Measurements from ENCODE around the gene QRSL1.
"Not testable (repeated sequence)": the region's sequence is repeated elsewhere in the genome, so short reads cannot be mapped to it uniquely, and the experiment has no call there.

The QRSL1 gene

DNA sequence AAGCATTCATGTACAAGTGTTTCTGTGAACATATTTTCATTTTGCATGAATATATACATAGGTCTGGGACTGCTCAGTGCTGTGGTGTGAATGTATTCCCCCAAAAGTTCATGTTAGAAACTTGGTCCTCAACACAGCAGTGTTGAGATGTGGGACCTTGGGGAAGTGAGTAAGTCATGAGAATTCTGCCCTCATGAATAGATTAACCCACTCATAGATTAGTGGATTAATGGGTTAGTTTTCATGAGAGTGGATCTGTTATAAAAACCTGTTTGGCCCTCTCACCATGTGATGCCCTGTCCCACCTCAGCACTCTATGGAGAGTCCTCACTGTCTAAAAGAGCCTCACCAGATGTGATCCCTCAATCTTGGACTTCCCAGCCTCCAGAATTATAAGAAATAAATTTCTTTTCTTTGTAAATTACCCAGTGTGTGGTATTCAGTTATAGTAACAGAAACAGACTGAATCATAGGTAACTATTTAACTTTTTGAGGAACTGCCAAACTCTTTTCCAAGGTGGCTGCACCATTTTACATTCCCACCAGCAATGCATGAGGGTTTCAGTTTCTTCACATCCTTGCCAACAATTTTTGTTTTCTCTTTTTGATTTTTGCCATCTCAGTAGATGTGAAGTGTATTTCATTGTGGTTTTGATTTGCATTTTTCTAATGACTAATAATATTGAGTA, 45.3 kb downstream of the QRSL1 start:
- no peak for DNase-seq (ENCODE audit: low read depth in 2 of 3, low spot score in 1 of 3)

DNA sequence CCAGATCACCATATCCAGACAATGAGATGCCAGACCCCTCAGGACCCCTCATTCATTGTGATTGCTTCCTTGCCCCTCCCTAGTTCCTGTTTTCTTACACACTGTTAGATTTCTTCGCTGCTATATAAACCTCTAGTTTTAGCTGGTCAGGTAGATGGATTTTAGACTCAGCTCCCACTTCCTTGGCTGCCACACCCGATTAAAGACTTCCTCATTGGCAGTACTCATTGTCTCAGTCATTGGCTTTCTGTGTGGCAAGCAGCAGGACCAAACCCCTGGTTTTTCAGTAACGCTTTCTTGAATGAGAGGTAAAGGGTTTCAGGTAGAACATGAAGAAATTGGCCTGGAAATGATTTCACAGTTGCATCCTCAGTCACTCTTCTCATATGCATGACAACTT, 47.9 kb downstream of the QRSL1 start:
- no peak for DNase-seq (ENCODE audit: low read depth in 2 of 3, low spot score in 1 of 3)

DNA sequence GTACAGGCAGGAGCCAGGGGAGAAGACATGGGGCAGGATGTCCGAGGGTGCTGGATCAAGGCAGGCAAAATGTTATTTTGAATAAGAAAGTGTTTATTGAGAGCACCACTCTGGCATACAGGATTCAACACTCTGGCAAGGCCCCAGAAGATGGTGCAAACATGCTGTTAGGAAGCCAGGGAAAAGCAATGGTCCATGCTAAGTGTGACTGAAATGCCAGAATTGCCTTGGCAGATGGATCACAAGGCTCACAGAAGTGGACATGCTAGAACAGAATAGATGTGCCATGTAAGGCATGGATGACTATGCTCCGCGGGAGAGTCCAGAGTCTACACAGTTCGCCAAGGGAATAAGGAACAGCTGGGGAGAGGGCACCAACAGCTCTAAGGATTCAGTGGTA, 54.6 kb downstream of the QRSL1 start:
- DNase-seq (ENCODE audit: low read depth in 2 of 3, low spot score in 1 of 3): no peak

DNA sequence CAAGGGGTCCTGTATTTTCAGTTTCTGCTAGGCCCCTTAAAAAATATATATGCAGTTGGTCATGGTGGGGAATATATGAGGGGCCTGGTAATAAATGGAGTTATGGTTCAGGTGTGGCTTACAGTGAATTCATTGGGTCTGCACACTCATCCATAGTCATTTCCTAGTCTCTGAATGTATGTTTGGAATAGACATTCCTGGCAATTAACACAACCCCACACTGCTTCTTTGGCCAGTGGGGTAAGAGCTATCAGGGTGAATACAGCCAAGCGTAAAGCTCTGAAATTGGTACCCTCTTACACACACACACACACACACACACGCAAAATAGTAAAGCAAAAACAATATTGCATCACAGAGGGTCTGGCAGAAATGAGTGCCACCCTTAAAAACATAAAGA, 56.5 kb downstream of the QRSL1 start:
- no peak for DNase-seq (ENCODE audit: low read depth in 2 of 3, low spot score in 1 of 3)

DNA sequence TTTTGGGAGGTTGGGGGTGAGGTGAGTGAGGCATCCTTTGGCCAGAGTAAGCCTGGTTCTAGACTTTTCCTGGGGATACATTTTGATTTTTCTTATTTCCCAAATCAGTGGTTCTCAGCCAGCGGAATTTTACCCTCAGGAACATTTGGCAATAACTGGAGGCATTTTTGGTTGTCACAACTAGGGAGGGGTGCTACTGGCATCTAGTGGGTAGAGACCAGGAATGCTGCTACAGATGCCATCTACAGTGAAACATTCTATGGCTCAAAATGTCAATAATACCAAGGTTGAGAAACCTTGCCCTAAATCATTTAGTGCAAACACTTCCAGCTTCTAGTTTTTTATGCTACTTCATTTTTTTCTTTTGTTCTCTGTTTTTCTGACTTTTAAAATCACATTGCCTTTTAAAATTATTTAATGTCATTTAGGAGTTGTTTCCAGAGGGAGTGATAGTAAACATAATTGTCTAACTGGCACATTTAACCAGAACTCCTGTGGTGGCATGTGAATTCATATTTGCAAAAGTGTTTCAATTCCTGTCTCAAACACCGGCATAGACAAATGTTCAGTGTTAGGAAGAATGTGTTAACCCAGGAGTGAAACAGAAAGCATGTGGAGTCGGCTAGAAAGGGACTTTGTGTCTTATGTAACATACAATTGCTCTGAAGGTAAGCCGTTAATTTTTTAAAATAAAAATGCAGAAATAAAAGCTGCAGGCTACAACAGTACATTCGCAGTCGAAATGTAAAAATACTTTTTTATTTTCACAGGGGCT, 59.0 kb downstream of the QRSL1 start:
- DNase-seq (ENCODE audit: low read depth in 2 of 3, low spot score in 1 of 3): no peak

DNA sequence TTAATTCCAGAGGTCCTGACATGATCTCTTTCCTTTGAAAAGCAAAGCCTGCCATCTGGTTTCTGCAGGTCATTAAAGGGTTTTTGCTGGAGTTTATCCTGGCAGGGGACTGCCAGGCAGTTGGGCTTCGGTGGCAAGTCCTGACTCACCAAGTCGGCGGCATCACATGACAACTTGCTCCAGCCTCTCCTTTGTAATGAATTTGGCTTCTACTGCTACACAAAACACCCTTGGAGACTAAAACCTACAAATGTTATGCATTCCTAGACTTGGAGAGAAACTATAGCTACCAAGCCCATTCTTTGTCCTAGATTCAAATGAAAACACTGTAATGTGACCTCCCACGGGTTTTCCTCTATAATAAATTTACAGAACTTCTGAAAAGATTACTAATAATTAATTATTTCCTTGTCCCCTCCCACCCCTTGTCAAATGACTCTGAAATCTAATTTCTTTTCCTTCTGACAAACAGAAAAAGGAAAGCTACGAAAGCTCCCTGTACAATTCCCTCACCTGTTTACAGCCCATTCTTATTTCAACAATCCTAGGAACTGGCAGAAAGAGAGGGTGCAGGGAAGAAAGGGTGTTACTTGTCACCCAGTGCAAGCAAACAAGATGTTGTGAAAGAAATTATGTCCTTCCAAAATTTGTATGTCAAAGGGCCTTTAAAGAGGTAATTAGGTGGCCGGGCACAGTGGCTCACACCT, 62.9 kb downstream of the QRSL1 start:
- DNase-seq (ENCODE audit: low read depth in 2 of 3, low spot score in 1 of 3): no peak

DNA sequence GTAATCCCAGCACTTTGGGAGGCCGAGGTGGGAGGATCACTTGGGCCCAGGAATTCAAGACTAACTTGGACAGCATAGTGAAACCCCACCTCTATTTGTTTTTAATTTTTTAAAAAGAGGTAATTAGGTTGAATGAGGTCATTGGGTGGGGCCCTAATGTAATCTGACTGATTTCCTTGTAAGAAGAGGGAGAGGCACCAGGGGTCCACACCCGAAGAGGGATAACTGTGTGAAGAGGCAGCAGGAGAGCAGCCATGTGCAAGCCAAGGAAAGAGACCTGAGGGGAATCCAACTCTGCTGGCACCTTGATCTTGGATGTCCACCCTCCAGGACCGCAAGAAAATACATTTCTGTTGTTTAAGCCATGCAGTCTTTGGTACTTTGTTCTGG, 63.4 kb downstream of the QRSL1 start:
- DNase-seq (ENCODE audit: low read depth in 2 of 3, low spot score in 1 of 3): no peak

DNA sequence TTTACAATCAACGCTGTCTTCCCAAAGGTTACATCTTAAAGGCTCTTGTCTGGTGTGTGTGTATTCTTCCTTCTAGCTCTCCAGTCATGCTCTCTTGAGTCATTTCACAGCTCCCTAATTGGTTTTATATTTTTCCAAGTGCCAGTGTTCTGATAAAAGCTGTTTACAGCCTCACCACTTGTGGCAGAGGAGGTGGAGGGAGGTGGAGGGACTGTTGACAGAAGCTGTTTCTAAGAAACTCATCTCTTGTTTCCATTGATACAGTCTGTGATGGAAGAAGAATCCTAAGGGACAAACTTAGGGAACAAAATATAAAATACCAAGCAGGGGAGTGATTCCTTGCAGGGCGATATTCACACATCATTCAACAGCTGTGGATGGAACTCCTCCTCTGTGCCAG, 64.0 kb downstream of the QRSL1 start:
- no peak for DNase-seq (ENCODE audit: low read depth in 2 of 3, low spot score in 1 of 3)

DNA sequence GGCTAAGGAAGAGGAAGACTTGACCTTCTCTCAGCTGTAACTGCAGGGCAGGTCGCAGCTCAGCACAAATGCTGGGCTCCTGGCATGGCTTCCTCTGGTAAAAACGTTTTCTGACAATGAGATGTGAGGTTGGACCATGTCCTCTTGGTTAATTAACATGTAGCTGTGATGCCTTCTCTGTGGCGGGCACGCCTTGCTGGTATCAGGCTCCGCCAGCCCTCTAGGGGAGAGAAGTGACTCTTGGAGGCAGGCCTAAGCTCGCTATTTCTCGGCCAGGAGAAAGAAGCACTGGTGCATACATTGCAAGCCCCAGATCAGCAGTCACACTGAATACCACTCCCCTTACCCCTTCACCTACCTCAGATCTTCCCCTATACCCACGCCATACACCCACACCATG, 65.0 kb downstream of the QRSL1 start:
- no peak for DNase-seq (ENCODE audit: low read depth in 2 of 3, low spot score in 1 of 3)

DNA sequence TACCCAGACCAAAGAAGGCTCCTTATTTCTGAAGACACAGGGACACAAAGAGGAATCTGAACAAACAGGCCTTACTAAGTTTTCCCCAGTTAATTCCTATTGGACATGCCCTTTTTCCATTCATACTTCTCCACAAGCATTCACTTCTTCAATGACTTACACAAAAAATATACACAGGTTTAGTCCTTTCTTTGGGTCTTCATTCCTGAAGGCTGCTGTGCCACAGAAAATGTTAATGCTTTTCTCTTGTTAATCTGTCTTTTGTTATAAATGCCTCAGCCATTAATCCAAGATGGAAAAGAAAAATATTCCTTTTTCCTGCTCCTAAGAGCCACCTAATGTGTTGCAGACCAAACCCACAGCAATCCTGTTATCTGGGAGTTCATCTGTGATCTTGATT, 71.2 kb downstream of the QRSL1 start:
- DNase-seq (ENCODE audit: low read depth in 2 of 3, low spot score in 1 of 3): no peak

DNA sequence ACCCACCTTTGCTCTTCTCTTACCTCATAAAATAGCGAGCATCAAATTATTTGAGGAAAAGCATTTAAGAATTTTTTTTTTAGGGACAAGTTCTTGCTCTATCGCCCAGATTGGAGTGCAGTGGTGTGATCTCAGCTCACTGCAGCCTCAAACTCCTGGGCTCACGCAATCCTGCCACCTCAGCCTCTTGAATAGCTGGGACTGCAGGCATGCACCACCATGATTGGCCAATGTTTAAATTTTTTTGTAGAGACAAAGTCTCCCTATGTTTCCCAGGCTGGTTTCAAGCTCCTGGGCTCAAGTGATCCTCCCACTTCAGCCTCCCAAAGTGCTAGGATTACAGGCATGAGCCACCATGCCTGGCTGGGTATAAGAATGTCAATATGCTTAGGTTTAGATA, 71.8 kb downstream of the QRSL1 start:
- not testable (repeated sequence) for DNase-seq (ENCODE audit: low read depth in 2 of 3, low spot score in 1 of 3)

DNA sequence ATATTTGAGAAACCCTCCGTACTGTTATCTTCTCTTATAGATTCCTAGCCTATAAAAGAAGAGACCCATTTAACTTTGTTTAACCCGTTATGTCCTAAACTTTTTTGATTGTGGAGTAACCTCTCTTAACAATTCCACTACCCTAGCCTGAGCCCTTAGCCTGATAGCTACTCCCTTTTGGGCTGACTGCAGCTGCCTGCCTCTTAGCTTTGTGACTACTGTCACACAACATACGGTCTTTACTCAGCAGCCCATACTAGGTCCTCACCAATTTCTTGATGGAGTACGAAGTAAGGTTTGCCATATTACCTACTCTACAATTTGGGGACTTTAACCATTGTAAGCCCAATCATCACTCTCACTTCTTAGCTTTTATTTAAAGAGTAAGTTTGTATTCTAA, 72.7 kb downstream of the QRSL1 start:
- no peak for DNase-seq (ENCODE audit: low read depth in 2 of 3, low spot score in 1 of 3)

DNA sequence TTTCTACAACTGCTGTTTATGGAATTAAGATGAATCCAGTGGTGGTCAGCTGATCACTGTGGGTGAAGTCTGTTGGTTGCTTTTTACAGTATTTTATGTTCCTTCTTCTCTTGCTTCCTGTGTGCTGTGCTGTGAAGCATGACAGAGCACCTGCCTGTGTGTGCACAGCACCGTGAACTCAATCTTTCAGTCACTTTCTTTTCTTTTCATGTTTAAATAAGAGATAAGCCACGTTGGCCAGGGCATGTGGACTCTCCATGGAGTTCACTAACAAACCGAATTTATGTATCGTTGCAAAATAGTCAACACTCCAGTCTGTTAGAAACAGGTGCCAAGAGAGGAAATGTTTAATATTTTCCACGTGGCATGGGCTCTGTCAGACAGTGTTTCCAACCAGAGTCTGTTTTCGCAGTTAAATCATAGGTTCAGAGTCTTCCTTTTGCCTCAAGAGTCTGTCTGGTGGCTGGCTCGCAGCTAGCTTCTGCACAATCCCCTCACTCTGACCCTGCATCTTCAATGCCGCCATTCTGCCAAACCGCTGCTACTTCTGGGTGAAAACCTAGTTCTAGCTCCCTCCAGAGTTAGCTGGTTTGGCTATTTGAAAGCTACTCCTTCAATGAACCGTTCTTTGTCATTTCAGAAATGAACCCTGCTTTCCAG, 73.2 kb downstream of the QRSL1 start:
- DNase-seq (ENCODE audit: low read depth in 2 of 3, low spot score in 1 of 3): no peak

DNA sequence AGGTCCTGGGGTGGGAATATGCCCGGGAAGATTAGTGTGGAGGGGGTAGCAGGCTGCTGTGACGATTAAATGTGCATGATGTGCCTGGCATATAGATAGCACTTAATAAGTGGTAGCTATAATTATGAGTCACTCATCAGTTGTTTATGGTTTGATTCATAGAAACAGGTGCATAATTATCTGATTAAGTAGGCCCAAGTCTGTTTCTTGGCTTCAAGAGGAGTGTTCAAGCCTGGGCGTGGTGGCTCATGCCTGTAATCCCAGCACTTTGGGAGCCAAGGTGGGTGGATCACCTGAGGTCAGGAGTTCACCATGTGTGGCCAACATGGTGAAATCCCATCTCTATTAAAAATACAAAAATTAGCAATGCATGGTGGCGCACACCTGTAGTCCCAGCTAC, 74.9 kb downstream of the QRSL1 start:
- no peak for DNase-seq (ENCODE audit: low read depth in 2 of 3, low spot score in 1 of 3)

DNA sequence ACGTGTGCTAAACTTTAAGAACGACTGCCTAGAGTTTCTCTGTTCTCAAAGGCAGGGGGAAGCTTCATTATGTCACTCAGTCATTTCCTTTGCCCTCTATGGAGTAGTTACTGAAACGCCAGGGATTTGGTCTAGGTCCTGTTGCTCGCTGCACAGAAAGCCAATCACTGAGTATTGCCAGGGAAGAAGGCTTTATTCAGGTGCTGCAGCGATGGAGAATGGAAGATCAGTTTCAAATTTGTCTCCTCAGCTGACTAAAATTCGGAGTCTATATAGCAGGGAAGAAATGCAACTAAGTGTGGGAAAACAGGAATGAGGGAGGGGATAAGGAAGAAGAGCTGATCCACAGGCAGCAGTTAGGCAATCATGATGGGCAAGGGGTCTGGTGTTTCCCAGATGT, 75.8 kb downstream of the QRSL1 start:
- no peak for DNase-seq (ENCODE audit: low read depth in 2 of 3, low spot score in 1 of 3)

DNA sequence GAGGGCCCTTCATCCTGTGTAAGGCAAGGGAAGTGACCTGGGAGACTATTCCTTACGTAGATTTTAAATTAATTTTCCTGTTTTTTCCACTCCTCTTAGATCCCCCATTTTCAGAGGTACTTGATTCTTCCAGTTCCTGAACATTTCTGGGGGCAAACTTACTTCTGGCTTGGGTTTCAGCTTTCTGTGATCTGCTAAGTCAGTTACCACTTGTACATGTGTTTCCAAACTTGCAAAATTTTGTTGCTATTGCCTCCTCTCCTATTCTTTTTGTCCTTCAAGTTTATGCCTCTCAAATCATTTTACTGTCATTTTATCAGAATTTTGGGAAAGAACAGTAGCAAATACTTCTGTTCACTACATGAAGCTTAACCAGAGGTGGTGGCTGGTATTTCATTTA, 81.2 kb downstream of the QRSL1 start:
- DNase-seq (ENCODE audit: low read depth in 2 of 3, low spot score in 1 of 3): no peak

DNA sequence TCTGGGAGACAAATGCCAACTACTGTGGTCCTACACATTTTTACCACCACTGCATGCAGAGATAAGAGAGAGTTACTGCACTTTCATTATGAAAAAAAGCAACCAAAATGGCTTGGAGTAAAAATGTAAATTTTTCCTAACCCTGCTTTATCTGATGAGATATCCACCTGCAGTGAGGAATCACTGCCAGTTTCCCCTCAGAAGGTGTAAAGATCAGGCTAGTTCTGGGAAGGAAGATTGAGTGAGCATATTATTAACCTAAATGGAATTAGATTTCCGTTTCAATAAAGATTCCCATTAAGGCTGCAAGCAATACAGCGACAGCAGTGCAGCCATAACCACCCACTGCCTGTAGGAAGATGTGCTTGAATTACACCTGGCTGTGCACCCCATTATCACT, 84.9 kb downstream of the QRSL1 start:
- DNase-seq (ENCODE audit: low read depth in 2 of 3, low spot score in 1 of 3): no peak

DNA sequence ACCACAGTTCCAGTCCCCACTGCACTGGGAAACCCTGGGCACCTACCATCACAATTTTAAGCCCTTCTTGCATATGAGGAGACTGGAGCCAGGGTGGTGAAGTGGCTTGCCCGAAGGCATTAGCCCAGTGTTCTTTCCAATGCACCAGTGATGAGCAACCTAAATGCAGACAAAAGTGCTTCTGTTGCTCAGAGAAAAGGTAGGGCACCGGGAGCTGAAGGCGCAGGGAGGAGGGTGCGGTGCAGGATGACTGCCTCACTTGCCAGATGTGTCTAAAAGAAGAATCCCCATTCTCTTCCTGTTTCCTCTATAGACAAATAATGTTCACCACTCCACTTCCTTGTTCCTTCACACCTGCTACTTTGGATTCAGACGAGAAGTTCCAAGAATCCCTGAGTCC, 86.5 kb downstream of the QRSL1 start:
- DNase-seq (ENCODE audit: low read depth in 2 of 3, low spot score in 1 of 3): no peak

DNA sequence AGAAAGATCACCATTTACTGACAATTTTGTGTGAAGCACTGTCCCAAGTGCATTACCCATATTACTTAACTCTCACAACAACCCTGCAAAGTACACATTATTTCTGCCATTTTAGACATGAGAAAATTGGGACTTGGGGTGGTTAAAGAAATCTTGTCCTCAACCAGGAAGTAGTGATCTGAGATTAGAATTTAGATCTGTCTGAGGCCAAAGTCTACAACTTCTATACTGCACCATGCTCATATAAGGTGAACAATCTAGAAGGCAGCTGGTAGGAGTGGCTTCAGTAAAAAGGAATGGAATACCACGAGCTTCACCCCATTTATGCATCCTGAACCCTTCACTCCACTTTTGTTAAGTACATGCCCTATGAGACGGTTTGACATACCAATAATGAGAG, 87.6 kb downstream of the QRSL1 start:
- no peak for DNase-seq (ENCODE audit: low read depth in 2 of 3, low spot score in 1 of 3)
